HG03460 (cell line): ENCODE data around the gene MAP1LC3A.

Experiments used
- ATAC-seq: cut with Tn5 transposase; IDR thresholded peaks from one replicate; pipeline ENCODE4 v1.9.1; 2021; ENCODE audit not compliant: unreplicated experiment

MAP1LC3A gene

GRCh38 chr20:34547844-34548613, 10.5 kb upstream of the MAP1LC3A start:
- ATAC-seq: no peak

GRCh38 chr20:34549291-34549928, 9.1 kb upstream of the MAP1LC3A start:
- ATAC-seq: no peak

DNA sequence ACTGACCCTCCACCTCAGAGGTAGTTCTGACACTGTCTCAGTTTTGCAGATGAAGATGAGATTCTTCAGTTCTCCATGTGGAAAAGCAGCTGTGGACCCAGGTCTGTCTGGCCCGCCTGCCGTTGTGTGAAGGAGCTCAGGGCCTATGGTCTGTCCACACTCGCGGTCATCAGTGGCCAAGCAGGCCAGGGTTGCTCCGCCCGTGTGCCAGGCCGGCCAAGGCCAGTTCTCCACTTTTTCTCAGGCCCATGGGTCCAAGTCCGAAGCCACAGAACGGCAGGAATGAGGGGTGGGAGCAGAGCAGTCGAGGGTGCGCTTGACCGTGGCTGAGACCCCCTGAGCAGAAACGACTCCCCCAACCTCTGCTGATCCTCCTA, 8.6 kb upstream of the MAP1LC3A start:
- ATAC-seq: no peak

DNA sequence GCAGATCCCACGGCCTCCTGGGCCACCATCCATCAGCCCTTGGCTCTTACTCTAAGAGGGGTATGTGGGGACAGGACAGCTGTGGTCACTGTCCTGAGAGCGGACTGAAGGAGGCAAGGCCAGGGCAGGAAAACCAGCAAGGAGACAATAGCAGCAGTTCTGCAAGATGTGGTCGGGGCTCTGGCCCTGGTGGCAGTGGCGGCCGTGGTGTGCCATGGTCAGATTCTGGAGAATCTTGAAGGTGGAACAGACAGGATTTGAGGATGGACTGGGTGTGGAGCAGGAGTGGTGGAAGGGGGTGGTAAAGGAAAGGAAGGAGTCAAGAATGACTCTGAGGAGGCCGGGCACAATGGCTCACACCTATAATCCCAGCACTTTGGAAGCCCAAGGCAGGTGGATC, 5.9 kb upstream of the MAP1LC3A start:
- no peak for ATAC-seq

DNA sequence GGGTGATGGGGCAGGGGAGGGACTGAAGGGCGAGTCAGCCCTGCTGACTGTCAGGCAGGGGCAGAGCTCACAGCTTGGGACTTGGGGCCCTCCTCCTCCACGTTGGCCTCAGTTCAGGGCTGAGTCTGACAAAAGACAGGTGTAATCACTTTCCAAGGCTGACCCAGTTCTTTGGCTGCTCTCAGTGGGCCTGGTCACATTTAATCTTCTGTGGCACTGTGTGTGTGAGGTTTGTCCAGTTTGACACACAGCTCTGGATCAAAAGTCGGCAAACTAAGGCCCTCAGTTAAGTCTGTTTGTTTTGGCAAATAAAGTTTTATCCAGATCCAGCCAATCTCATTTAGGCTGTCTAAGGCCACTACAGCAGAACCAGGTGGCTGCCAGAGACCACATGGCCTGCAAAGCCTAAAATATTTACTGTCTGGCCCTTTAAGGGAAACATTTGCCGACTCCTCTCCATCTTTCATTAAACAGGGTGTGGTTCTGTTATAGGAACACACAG, 5.1 kb upstream of the MAP1LC3A start:
- ATAC-seq: no peak

DNA sequence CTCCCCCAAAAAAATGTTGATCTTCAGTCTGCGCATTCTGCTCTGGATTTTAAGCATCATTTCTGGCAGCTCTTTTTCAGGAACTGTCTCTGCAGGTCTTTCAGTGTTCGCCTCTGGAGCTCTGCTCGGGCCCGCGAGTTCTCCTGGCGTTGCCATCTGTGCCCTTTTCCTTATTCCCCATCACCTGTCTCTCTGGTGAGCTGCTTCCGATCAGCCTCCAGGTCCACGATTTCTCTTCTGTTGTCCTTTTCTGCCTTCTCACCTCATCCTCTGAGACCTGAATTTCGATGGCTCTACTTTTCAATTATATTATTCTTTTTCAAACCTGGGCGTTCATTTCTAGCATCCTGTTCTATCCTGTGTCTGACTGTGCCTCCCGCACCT, 590 bp upstream of the MAP1LC3A start:
- no peak for ATAC-seq

- ATAC-seq: no peak
These were observed 1.0 kb downstream of the MAP1LC3A start for GRCh38 chr20:34559311-34560140.

DNA sequence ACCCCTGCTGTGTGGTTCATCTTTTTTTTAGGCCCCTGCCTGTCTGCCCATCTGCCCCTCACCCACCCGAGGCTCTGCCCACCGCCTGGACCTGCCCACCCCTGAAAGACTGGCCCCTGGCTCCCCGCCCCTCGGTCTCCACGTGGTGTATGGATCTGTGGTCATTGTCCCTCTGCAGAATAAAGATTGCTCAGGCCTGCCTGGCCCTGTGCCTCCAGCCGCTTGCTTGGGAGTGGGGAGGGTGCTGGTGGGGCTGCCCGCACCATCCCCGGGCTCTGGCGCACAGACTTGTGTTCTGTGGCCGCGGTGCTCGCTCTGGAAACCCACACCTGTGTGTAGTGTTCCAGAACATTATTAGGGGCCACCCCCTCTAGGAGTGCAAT, 1.6 kb downstream of the MAP1LC3A start:
- no peak for ATAC-seq

GRCh38 chr20:34560614-34561013, 2.1 kb downstream of the MAP1LC3A start:
- no peak for ATAC-seq

DNA sequence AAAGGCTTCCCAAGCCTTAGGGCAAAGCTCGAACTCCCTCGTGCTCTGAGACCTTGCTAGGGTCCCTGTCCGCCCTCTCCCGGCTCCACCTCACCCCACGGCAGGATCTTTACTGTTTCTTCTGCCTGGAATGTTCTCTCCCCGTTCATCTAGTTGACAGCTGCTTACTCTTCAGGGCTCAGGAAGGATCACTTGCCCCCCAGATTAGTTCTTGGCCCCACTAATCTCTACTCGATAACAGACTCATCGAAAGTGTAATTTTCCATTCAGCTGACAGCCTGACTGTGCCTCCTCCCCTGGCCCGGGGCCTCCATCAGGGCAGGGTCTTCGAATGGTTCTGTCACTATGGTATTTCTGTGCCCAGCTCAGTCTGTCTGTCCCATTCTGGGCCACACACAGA, 3.1 kb downstream of the MAP1LC3A start:
- ATAC-seq: no peak

GRCh38 chr20:34562641-34563040, 4.1 kb downstream of the MAP1LC3A start:
- ATAC-seq: no peak

GRCh38 chr20:34564833-34565232, 6.3 kb downstream of the MAP1LC3A start:
- ATAC-seq: no peak

DNA sequence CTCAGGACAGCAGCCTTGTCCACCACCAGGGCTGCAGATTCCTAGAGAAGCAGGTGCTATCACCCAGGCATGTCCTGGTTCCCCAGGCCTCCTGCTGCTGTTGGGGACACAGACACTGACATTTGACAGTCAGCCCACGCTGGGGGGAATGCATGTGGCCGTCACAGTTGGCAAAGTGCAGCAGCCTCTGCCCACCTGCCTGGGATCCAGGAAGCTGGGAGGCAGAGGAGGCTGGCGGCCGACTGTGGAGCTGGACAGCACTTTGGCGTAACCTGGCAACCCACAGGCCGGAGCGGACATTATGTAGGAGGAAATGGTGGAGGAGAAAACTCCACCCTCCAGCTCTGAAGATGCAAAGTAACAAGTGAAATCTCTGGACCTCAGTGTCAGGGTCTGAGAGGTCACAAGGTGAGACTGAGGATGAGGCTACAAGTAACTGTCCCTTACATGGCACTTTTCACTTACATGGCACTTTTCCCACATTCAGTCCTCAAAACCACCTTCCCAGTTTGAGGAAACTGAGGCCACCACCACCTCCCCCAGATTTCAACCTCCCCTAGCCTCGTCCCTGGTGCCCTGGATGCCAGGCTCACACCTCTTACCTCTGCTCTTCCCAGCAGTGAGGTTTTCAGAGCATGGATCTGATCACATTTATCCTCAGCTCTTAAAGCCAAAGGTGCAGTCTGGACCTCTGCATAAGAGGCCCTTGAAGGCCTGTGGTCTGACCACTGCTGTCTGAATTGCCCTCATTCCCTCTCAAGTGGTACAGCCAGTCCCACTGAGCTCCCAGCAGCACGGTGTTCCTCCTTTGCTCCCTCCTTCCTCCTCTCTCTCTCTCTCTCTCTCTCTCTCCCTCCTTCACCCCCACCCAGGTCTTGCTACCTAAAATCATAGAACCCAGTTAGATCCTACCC, 8.7 kb downstream of the MAP1LC3A start:
- no peak for ATAC-seq

DNA sequence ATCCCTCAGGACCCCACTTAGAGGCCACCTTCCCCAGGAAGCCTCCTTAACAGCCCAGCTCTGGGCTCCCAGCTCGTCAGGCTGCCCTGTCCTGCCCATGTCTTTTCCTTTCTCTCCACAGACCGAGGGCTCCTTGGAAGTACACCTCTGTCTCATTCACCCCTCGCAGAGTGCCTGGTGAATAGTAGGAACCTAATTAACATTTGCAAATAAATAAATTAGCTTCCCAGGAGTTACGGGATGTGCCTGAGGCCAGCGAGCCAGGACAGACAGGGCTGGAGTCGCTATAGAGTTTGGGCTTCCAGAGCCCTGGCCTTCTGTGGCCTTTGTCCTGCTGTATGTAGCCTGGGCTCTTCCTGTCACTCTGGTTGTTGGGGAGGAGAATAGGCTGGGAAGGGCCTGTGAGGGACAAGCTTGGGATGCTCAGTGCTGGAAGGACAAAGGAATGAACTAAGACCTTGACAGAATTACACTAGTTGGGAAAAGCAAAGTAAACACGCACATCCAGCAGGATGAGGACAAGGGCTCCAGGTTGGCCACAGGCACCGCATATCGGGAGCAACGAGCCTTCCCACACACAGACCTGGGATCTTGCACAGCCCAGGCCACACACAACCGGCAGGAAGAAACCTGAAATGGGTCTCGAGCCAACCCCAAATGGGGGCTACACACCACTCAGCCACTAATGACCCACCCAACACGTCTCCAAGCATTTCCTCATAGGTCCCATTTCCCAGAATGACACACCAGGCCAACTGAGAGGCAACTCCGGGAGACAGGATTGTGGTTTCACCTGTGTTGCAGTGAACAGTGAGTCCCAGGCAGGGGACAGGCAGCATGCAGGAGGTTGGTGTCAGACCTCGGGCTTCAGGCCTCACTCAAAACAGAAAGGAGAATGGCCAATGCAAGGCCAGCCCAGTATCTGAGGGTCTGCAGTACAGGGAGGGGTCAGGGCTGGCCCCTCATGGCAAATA, 9.7 kb downstream of the MAP1LC3A start:
- no peak for ATAC-seq

GRCh38 chr20:34569598-34569997, 11.1 kb downstream of the MAP1LC3A start:
- ATAC-seq: no peak

DNA sequence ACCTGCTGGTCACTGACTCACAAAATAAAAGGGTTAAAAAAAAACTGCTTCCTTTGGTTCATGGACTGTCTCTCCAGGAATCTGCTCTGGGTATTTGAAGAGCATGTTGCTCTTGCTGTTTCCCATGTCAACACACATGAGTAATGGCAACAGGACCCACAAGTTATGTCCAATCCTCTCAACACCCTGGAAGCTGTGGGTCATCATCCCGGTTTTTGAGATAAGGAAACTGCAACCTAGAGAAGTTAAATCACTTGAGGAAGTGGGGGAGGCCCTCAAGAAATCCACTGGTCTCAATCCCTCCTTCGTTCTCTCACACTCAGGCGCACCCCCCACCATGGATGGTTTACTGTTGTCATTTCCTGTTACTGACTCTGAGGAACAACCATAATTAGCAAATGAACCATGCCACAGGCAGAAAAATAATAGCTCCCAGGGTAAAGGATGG, 12.4 kb downstream of the MAP1LC3A start:
- no peak for ATAC-seq

GRCh38 chr20:34571753-34572152, 13.2 kb downstream of the MAP1LC3A start:
- no peak for ATAC-seq

- no peak for ATAC-seq
These were observed 15.2 kb downstream of the MAP1LC3A start for GRCh38 chr20:34573541-34574300.

DNA sequence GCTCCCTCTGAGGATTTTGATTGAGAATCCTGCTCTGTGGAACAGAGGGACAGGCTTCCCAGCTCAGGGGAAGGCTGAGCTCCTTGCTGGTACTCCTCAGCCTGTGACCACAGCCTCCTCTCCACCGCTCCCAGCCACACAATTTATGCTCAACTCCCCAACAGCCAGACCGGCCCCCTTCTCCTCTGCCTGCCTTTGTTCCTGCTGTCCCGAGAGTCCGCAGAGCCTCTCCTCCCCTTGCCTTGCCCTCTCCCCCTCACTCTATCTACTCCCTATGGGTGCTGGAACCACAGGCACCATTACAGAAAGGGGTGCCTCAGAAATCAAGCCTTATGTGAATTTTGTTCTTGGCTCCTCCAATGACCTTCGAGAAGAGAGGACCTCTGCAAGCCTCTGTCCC, 15.9 kb downstream of the MAP1LC3A start:
- ATAC-seq: no peak
